Mammary epithelial cell (primary cell): ENCODE data around the gene UGT1A1.

Experiments used
- EZH2 ChIP-seq: IDR thresholded peaks from 2 replicates; pipeline ENCODE4 v1.6.1; 2012; ENCODE audit warnings: low read length, inconsistent platforms, borderline replicate concordance
- TF ChIP-seq, protein P1 (sequence below), 2 donors: IDR thresholded peaks in 1 of 2; conservative IDR thresholded peaks in 1 of 2; 2 replicates each; pipeline ENCODE4 v1.5.1; 2011 to 2012; ENCODE audit warnings: inconsistent platforms in 2 of 2, low read length in 2 of 2, mild to moderate bottlenecking in 2 of 2, control low read depth in 1 of 2, low read depth in 1 of 2; ENCODE audit not compliant: insufficient read depth in 1 of 2; ENCODE audit errors: extremely low read depth in 1 of 2

DNA sequence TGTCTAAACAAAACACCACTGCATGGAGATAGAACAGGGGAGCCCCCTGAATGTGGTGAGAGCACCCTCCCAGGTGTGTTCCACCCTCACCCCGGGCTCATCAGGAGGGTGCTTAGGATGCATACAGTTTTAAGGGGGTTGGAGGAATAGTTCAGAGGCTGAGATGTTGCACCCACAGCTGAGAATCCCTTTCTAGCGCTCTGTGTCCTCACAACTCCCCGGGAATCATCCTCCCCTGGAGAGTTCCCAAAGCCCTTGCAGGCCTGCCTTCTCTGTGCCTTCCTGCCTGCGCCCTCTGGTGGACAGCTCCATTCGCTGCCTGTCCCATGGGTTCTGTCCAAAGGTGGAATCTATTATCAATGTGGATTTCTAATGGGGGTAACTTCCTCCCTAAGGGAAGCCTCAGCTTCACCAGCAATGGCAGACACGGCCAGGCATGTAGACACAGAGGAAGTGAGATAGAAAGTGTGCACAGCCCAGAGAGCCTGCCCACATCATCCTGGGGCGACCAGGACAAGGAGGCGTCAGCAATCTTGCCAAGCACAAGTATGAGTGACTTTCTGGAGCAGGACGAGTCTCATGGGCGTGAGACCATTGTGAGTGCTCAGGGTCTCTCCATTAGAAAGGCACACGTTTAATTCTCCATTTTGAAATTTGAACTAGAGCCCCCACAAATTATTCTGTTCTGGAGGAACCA lies 48.6 kb upstream of the UGT1A1 start:
- TF ChIP-seq, protein P1, sequence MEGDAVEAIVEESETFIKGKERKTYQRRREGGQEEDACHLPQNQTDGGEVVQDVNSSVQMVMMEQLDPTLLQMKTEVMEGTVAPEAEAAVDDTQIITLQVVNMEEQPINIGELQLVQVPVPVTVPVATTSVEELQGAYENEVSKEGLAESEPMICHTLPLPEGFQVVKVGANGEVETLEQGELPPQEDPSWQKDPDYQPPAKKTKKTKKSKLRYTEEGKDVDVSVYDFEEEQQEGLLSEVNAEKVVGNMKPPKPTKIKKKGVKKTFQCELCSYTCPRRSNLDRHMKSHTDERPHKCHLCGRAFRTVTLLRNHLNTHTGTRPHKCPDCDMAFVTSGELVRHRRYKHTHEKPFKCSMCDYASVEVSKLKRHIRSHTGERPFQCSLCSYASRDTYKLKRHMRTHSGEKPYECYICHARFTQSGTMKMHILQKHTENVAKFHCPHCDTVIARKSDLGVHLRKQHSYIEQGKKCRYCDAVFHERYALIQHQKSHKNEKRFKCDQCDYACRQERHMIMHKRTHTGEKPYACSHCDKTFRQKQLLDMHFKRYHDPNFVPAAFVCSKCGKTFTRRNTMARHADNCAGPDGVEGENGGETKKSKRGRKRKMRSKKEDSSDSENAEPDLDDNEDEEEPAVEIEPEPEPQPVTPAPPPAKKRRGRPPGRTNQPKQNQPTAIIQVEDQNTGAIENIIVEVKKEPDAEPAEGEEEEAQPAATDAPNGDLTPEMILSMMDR (conservative IDR thresholded peaks at IDR 0.05 in 1 of 2, IDR thresholded peaks at IDR 0.05 in 1 of 2; ENCODE audit: extremely low read depth in 1 of 2, insufficient read depth in 1 of 2, low read depth in 1 of 2, low read length in 2 of 2) = peak; percentile 88 to 92
- TF ChIP-seq EZH2 = no peak
